ENCODE measurements around the gene KIF2C. TPM values are rescaled to one million over a fixed set of nuclear protein-coding genes. Genes with fewer than 3 reads are reported as not detected.
A peak's percentile ranks its signal among the peaks of the same experiment; 100 is the strongest.

The KIF2C gene
- total and polyA plus RNA-seq, 2 of the 4 experiments (the other 2 are of a cell fraction): 31.6 to 45.0 TPM

DNA sequence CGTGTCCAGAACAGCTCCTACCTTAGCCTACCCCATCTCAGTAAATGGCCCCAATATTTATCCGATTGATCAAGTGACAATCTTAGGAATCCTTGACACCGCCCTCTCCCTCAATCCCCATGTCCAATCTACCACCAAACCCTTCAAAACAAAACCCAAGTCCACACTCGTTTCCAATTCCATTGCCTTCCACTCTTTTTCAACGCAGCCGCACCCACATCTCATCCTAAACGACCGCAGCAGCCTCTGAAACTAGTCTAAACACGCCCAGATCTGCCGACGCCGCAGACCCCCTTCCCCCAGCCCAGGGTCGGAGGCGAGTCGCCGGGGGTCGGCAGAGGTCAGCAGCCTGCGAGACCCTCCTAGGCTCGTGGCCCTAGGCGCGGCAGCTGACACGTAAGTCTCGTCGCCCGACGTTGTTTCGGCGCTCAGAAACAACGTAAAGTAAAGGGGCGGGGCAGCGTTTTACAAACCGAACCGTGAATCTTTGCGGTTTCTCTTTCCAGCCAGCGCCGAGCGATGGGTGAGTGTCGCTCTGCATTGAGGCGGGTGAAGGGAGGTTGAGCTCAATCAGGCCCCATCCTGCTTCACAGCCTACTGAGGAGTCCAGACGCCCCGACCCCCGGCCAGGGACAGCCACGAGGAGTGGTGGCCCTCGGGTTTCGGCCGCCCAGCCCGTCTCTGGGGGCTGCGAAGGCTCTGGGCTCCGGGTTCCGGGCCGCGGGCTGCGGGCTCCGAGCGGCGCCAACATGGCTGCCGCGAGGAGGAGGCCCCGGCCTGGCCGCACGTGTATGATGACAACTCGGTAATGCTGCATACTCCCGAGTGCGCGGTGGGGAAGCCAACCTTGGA, 35.7 kb downstream of the KIF2C start, which contains the start of gene RPS8:
Gene RPS8 (plus strand): TSS at position 463 of the 852 bp plus-strand sequence. CDS start 57 bp downstream, at position 520.
- BruUV-seq (replicated peaks): TSS peak; percentile 93
- Histone ChIP-seq H3K18ac (ENCODE audit: low read depth, low read length) (peak within 1 kb of the TSS; percentile 49), H3K14ac (replicated peaks; ENCODE audit: low read depth, low read length) (peak within 1 kb of the TSS; percentile 98), H3K9me1 (ENCODE audit: insufficient read depth, low read length) (peaks cover 12% of the 10 kb centered on the region), H2BK20ac (ENCODE audit: low read depth, low read length) (no peak within 1 kb of the TSS), H3K27ac (ENCODE audit: insufficient read depth, low read length) (peak within 1 kb of the TSS; percentile 91), H4K5ac (ENCODE audit: low read depth, low read length) (peak within 1 kb of the TSS; percentile 97), H2AFZ (replicated peaks; ENCODE audit: low read length, poor library complexity) (peak within 1 kb of the TSS; percentile 96), H2BK15ac (ENCODE audit: low read depth, low read length) (no peak within 1 kb of the TSS), H3K23ac (ENCODE audit: low read depth, low read length) (peak within 1 kb of the TSS; percentile 93), H3K79me1 (ENCODE audit: low read depth in 1 of 2, low read length in 2 of 2) (peaks cover 17 to 55% of the 10 kb centered on the region in 2 experiments), H3K27me3 (ENCODE audit: control insufficient read depth, insufficient read depth, low read length) (no peaks in the 10 kb centered on the region), H4K91ac (ENCODE audit: insufficient read depth, low read depth, low read length) (peak within 1 kb of the TSS; percentile 82), H3K4ac (ENCODE audit: low read depth, low read length) (peak within 1 kb of the TSS; percentile 97), H3K4me2 (ENCODE audit: low read depth, low read length) (peak within 1 kb of the TSS; percentile 98), H4K20me1 (ENCODE audit: insufficient read depth, low read length) (peaks cover 41% of the 10 kb centered on the region), H3K4me3 (ENCODE audit: insufficient read depth, low read depth, low read length) (peak within 1 kb of the TSS; percentile 78), H2BK5ac (ENCODE audit: low read depth, low read length, poor library complexity, severe bottlenecking) (peak within 1 kb of the TSS; percentile 87), H3K36me3 (ENCODE audit: control insufficient read depth, insufficient read depth, low read length) (peaks cover 34% of the 10 kb centered on the region), H3K9me3 (ENCODE audit: control insufficient read depth, insufficient read depth, low read length) (no peaks in the 10 kb centered on the region), H3K4me1 (ENCODE audit: control insufficient read depth, insufficient read depth, low read length) (peaks cover 12% of the 10 kb centered on the region), H2AK9ac (replicated peaks; ENCODE audit: low read depth, low read length, poor library complexity) (peak within 1 kb of the TSS; percentile 99), H2BK120ac (ENCODE audit: low read depth, low read length) (peak within 1 kb of the TSS; percentile 46; the same call in 1 of the 2 replicates), H3K56ac (ENCODE audit: extremely low read depth, insufficient read depth, low read length) (peak within 1 kb of the TSS; percentile 82), H2AK5ac (ENCODE audit: low read depth, low read length) (peak within 1 kb of the TSS; percentile 95), H4K8ac (ENCODE audit: low read depth in 2 of 2, low read length in 2 of 2) (peak within 1 kb of the TSS; percentile 92 to 99), H3K9ac (ENCODE audit: low read depth, low read length) (peak within 1 kb of the TSS; percentile 98)
- CTCF ChIA-PET: interaction anchor here (0.6 to 1.2 kb wide), 3 partner anchors 25 to 1139 kb away, joined by 3 to 4 read pairs (median 3); partner anchors contain the start of gene PLK3
- POLR2A ChIA-PET (ENCODE audit: unreplicated experiment): interaction anchor here (0.5 to 1.1 kb wide), 6 partner anchors 9 to 745 kb away, joined by 3 to 5 read pairs (median 4); partner anchors contain the start of genes PLK3 and UROD
- 0% methylated on average over 47 of the region's 65 CpGs; no CpG with 5 or more reads in 1 of the 2 experiments for WGBS, 2 experiments (ENCODE audit: extremely low coverage in 2 of 2, insufficient read length in 1 of 2)
- dilution Hi-C loops (cut with HindIII; ENCODE audit: low sequenced_read_pairs, unreplicated experiment): no loop called here
- in situ Hi-C loops (cut with MboI; ENCODE audit: low sequenced_read_pairs): no loop called here
- intact Hi-C loops (cut with micrococcal nuclease): loop anchor here (2.0 kb wide), 1 partner anchor 37 kb away; the partner anchor contains the start of gene KIF2C
- TF ChIP-seq FOS (IDR thresholded peaks at IDR 0.05; ENCODE audit: low read depth, low read length) (no peak), MAZ (IDR thresholded peaks at IDR 0.05; ENCODE audit: borderline replicate concordance, low read depth, low read length) (peak; percentile 45; the same call in 1 of the 2 replicates), CHD1 (IDR thresholded peaks at IDR 0.05; ENCODE audit: low read depth, low read length) (no peak), BHLHE40 (IDR thresholded peaks at IDR 0.05; ENCODE audit: low read depth, low read length) (peak; percentile 36; the same call in 1 of the 2 replicates), RFX5 (IDR thresholded peaks at IDR 0.05; ENCODE audit: low read depth, low read length) (no peak), MAFK (IDR thresholded peaks at IDR 0.05; ENCODE audit: low read depth, low read length) (peak; percentile 11; the same call in 1 of the 2 replicates), SMC3 (IDR thresholded peaks at IDR 0.05; ENCODE audit: low read depth, low read length) (no peak), MXI1 (IDR thresholded peaks at IDR 0.05; ENCODE audit: borderline replicate concordance, low read depth, low read length) (peak; percentile 82), CEBPB (IDR thresholded peaks at IDR 0.05; ENCODE audit: low read depth, low read length) (no peak), RCOR1 (IDR thresholded peaks at IDR 0.05; ENCODE audit: insufficient replicate concordance, low read length) (no peak), POLR2A (IDR thresholded peaks at IDR 0.05; ENCODE audit: low read depth, low read length) (peak; percentile 99), NFE2L2 (IDR thresholded peaks at IDR 0.05; ENCODE audit: low read depth, low read length) (peak; percentile 26; the same call in 1 of the 2 replicates)
- TF ChIP-seq, protein P1, sequence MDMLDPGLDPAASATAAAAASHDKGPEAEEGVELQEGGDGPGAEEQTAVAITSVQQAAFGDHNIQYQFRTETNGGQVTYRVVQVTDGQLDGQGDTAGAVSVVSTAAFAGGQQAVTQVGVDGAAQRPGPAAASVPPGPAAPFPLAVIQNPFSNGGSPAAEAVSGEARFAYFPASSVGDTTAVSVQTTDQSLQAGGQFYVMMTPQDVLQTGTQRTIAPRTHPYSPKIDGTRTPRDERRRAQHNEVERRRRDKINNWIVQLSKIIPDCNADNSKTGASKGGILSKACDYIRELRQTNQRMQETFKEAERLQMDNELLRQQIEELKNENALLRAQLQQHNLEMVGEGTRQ (IDR thresholded peaks at IDR 0.05; ENCODE audit: low read depth, low read length): 0 out of 2 replicates have a peak, but pooled peaks have one; percentile 47
- TF ChIP-seq, protein P2, sequence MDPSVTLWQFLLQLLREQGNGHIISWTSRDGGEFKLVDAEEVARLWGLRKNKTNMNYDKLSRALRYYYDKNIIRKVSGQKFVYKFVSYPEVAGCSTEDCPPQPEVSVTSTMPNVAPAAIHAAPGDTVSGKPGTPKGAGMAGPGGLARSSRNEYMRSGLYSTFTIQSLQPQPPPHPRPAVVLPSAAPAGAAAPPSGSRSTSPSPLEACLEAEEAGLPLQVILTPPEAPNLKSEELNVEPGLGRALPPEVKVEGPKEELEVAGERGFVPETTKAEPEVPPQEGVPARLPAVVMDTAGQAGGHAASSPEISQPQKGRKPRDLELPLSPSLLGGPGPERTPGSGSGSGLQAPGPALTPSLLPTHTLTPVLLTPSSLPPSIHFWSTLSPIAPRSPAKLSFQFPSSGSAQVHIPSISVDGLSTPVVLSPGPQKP (IDR thresholded peaks at IDR 0.05; ENCODE audit: borderline replicate concordance, low read depth, low read length): no peak
- ATAC-seq (ENCODE audit: low read depth): peak; percentile 87
- DNase-seq: peak; percentile 93

Measured in IMR-90 (cell line).